ENCODE results near the gene FHIP2A.
"Not testable (repeated sequence)": the region's sequence is repeated elsewhere in the genome, so short reads cannot be mapped to it uniquely, and the experiment has no call there.

The FHIP2A gene

GRCh38 chr10:114816308-114816707 is 5.3 kb upstream of the FHIP2A start:
- DNase-seq, result no peak

DNA sequence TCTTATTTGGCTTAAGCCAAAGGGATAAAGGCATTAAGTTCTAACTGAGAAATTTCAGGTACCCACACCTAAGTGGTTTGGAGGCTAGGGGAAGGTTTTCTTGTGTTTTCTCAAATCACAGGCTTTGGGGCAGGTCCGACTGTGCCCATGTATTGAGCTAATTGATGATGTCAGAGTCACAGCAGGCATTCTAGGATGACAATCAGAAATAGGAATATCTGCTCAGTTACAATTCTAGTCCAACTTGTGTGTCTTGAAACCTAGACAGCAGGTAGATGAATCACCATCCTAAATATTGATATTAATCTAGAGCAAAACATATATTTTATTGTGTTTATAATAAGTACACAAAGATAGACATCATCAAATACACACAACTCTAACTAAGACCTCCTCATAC is 2.3 kb upstream of the FHIP2A start:
- no peak for DNase-seq

- DNase-seq, result no peak
These were observed 399 bp downstream of the FHIP2A start for GRCh38 chr10:114821915-114822443.

DNA sequence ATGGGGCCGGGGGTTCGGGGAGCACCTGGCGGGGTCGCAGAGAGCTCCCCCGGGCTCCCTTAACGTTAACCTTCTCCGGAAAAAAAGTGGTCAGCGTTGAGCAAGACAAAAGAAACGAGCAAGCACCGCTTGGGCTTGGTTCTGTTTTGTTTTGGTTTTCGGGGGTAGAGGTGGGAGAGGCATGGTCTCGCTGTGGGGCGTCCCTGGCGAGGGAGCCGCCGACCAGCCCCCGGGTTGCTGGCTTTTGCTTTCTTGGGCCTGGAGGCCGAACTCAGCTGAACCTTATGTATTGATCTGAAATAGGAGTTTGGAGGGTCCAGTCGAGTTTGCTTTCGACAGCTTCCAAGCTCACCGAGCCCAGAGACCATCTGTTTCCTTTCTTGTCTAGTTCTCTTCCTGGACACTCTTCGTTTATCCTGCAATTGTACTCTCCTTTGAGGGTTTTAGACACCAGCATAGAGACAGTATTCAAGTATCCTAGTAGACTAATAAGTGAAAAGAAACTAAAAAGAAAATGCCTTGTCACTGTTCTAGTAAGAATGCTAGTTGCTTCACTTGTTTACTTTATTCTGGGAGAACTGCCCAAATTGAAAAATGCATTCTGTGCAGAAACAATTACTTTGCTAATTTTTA is 980 bp downstream of the FHIP2A start:
- no peak for DNase-seq

DNA sequence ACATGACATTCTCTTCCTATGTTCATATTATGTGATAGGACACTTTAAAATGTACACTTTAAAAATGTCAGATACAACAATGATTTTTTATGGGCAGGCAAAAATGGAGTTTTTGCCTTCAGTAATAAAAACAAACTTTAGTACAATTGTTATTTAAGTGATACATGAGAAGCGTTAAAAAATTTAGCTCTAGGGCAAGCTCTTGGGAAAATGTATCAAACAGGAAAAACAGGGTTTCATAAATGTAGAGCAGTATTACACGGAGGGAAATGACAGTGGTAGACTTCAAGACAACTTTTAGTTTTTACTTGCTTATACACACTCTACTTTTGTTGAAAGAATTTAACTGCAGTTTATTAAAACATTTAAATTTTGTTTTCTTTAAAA is 1.5 kb downstream of the FHIP2A start:
- no peak for DNase-seq

DNA sequence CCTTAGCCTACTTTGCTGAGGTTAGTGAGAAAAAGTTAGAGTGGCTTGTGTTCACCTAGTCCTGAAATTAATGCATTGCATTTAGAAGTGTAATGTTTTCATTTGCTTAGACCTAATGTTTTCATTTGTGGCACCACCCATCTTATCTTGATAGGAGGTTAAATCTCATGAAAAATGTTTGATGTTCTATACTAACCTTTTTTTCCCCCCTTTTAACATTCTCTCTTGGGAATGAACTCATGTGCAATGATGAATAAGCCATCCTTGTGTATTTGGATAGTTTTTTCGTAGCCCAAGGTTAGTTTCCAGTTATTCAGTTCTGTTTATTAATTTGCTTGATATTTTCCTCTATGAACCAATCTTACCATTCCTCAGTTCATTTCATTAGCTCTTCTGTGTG is 2.8 kb downstream of the FHIP2A start:
- no peak for DNase-seq

DNA sequence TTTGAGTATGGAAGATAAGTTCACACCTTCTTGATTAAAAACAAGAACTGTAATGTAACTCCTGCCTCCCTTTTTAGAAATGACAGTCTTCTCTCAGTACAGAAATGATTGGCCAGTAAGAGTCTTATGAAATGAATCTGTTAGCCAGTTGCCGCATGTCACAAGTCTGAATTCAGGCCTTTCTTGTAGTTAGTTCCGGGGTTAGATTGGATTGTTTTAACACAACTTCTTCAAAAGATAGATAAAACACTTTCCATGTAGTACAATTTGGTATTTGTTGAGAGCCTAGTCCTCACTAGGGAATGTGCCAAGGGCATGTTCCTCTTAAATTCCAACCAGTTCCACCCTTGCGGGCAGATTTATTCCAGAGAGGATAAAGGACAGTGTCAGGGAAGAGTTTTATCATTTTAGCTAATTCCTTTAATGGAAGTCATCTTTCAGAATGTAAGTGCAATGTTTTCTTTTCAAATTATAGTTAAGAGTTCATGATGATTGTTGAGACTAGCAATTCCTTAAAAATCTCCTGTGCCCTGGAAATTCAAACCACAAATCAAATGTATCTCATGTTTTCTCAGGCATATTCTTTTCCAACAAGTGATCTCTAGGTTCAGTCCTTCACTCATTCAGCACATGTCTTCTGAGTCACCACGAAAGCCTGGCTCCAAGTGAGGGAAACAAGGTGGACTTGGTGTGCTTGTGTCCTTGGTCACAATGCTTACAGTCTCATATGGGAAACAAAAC is 4.1 kb downstream of the FHIP2A start:
- no peak for DNase-seq

DNA sequence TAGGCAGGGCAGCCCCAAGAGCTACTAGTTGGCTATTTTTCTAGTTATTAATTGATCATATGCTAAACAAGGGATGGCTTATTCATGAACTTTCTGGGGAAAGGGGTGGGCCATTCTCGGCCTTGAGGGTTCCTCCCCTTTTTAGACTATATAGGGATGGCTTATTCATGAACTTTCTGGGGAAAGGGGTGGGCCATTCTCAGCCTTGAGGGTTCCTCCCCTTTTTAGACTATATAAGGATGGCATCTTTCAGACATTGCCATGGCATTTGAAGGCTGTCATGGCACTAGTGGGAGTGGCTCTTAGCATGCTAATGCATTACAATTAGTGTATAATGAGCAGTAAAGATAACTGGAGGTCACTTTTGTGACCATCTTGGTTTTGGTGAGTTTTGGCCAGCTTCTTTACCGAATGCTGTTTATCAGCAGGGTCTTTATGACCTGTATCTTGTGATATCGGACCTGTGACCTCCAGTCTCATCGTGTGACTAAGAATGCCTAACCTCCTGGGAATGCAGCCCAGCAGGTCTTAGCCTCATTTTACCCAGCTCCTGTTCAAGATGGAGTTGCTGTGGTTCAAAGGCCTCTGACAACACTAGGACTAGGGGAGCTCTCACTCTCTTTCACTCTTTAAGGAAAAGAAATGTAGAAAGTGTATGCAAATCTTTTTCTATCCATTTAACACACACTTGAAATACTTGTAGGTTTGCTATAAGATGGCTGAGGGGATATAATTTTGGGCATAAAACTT is 7.8 kb downstream of the FHIP2A start:
- DNase-seq, result no peak

DNA sequence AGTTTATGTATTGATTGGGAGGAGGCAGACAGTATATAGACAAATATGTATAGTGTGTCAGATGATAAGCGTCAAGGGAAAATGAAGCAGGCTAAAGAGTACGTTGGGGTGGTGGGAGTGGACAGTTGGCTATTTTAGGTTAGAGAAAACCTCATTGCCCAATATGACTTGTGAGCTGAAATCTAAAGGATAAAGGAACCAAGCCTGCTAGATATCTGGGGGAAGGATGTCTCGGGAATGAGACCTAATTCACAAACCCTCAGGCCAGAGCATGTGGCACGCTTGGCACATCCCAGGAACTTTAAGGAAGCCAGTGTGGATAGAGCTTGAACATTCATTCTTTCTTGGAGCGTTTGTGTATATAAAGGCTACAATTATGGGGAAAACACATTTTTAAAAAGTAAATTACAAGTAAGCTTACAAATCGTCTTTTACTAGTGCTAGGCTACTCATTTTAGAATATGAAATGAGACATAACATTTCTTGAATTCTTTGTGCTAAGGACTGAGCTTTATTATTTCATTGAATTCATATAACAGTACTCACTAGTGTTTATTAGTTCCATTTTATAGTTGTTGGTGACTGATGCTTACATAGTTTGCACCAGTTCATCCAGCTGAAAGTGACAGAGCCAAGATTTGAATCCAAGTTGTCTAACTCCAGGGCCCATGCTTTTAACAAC is 9.7 kb downstream of the FHIP2A start:
- no peak for DNase-seq

DNA sequence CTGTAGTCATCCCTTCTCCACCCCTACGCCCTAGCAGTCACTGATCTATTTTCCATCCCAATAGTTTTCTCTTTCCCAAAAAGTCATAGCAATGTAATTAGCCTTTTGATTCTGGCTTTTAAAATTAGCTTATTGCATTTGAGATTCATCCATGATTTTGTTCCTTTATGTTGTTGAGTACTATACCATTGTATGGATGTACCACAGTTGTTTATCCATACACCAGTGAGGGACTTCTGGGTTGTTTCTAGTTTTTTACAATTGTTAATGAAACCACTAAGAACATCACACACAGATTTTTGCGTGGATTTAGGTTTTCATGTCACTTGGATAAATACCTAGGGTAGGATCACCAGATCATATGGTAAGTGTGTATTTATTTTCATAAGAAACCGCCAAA is 16.1 kb downstream of the FHIP2A start:
- no peak for DNase-seq

DNA sequence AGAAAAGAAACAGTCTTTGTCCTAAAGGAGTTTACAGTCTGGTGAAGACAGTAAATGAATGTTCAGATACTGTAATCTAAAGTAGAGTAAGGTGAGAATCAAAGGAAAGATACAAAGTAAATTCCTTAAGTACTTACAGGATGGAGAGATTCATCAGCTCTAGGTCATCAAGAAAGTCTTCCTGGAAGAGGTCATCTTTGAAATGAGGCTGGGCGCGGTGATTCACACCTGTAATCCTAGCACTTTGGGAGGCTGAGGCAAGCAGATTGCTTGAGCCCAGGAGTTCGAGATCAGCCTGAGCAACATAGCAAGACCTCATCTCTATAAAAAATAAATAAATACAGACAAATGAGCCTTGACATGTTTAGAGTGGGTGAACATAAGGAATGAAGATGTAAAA is 18.3 kb downstream of the FHIP2A start:
- no peak for DNase-seq

DNA sequence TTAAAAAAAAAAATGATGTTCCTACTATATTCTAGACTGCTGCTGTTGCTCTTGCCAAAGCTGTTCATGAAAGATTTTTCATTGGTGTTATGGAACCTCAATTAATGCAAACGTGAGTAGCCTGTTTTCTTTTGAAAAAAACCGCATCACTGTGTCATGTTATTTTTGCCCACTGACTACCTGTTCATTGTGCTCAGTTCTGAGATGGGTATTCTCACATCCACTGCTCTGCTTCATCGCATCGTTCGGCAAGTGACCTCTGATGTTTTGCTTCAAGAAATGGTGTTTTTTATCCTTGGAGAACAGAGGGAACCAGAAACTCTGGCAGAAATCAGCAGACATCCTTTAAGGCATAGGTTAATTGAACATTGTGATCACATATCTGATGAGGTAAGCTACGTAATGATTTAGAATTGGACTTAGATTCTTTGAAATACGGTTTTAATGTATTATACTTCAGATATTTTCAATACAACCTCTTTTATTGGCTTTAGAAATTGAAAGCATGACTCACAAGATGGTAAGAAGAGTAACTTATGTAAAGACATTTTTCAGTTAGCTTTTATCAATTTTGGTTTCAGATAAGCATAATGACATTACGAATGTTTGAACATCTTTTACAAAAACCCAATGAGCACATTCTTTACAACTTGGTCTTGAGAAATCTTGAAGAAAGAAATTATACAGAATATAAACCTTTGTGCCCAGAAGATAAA is 24.6 kb downstream of the FHIP2A start:
- no peak for DNase-seq

GRCh38 chr10:114847517-114847916 is 25.9 kb downstream of the FHIP2A start:
- not testable (repeated sequence) for DNase-seq

- DNase-seq, result no peak
These were observed 28.1 kb downstream of the FHIP2A start for GRCh38 chr10:114849674-114850073.

GRCh38 chr10:114850126-114850525 is 28.5 kb downstream of the FHIP2A start:
- DNase-seq, result no peak

- no peak for DNase-seq
These were observed 29.8 kb downstream of the FHIP2A start for GRCh38 chr10:114851336-114851735.

DNA sequence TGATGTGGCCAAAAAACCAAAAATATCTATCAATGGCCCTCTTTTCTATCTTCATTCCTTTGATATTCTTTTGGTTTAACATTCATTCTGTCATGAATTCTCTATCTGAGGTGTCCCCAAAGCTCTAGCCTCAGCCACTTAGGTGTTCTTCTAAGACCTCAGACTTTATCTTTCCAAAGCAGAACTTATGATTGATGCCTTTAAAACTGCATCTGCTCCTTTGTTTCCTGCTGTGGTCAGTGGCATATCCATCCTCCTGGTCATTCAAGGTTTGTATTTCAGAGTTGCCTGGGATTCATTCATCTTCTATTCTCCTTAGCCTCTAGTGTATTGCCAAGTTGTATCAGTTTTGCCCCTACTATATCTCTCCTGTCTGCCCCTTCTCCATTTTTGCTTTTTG is 30.6 kb downstream of the FHIP2A start:
- no peak for DNase-seq

- no peak for DNase-seq
These were observed 33.3 kb downstream of the FHIP2A start for GRCh38 chr10:114854906-114855305.

- no peak for DNase-seq
These were observed 34.4 kb downstream of the FHIP2A start for GRCh38 chr10:114855776-114856543.

DNA sequence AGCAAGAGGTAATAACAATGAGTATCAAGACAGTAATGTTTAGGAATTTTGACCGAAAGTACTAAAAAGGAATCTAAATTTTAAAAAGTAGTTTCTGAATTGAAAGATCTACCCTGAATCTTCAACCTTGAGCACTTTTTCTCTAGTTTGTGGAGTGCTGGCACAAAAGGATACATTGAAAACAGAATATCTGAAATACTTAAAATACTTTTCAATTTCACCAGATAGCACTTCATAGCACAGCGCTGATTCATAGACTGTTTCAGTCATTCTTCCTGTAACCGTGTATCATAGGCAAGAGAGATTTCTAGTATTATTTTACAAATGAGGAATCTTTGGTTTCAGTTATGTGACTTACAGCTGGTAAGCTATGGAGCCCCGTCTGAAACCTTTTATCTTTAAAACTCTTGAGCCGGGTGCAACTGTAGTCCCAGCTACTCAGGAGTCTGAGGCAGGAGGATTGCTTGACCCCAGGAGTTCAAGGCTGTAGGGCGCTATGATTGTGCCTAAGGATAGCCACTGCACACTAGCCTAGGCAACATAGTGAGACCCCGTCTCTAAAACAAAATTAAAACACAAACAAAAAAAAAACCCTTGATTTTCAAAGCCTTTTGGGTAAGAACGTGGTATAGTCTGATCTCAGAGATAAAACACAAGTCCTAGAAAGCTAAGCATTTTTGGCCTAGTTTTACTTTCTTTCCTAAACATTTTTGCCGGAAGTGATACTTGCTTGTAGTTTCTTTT is 35.1 kb downstream of the FHIP2A start:
- no peak for DNase-seq

DNA sequence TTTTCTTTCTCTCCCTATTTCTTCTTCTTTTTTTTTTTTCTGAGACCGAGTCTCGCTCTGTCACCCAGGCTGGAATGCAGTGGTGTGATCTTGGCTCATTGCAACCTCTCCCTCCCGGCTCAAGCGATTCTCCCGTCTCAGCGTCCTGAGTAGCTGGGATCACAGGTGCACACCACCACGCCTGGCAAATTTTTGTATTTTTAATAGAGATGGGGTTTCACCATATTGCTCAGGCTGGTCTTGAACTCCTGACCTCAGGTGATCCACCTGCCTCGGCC is 35.6 kb downstream of the FHIP2A start:
- DNase-seq, result not testable (repeated sequence)

All from SIG-M5 (cell line).